Retinal pigment epithelial cell (primary cell): ENCODE data around the gene NEK9.

ENCODE experiments used
- DNase-seq: peaks from one replicate; pipeline ENCODE4 v3.0.0-alpha.2; 2010; ENCODE audit warnings: low read depth
- H3K4me3 ChIP-seq: 2 replicates; pipeline ENCODE4 v1.5.1; 2011; ENCODE audit warnings: mild to moderate bottlenecking, low read length, control low read depth, moderate library complexity
- TF ChIP-seq, protein P1 (sequence below): conservative IDR thresholded peaks from 2 replicates; pipeline ENCODE4 v1.5.1; 2011; ENCODE audit warnings: low read depth, low read length, control low read depth, inconsistent platforms

NEK9 gene

DNA sequence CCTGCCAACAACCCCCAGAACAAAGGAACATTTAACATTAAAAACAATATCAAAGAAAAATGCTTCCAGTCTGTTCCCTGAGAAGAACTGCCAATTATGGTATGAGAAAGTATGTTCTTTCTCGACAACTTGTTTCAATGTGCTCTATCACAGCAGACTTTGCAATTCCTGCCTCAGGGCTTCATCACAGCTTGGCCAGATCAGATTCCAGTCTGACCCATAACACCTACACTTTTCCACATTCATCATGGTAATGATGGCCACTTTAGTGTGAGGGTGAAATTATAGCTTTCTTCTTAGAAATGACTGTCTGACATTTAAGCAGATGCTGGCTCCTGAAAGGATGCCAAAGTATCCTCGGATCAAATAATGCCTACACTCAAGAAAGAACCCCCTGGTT lies 17.0 kb downstream of the NEK9 start:
- TF ChIP-seq, protein P1, sequence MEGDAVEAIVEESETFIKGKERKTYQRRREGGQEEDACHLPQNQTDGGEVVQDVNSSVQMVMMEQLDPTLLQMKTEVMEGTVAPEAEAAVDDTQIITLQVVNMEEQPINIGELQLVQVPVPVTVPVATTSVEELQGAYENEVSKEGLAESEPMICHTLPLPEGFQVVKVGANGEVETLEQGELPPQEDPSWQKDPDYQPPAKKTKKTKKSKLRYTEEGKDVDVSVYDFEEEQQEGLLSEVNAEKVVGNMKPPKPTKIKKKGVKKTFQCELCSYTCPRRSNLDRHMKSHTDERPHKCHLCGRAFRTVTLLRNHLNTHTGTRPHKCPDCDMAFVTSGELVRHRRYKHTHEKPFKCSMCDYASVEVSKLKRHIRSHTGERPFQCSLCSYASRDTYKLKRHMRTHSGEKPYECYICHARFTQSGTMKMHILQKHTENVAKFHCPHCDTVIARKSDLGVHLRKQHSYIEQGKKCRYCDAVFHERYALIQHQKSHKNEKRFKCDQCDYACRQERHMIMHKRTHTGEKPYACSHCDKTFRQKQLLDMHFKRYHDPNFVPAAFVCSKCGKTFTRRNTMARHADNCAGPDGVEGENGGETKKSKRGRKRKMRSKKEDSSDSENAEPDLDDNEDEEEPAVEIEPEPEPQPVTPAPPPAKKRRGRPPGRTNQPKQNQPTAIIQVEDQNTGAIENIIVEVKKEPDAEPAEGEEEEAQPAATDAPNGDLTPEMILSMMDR = no peak
- DNase-seq = no peak
- no peak overlapping the region for H3K4me3 ChIP-seq

GRCh38 chr14:75107186-75107585 lies 19.7 kb downstream of the NEK9 start:
- DNase-seq = no peak
- H3K4me3 ChIP-seq = no peak overlapping the region
- TF ChIP-seq, protein P1 = no peak

- no peak overlapping the region for H3K4me3 ChIP-seq
- no peak for DNase-seq
- TF ChIP-seq, protein P1 = no peak
Measured at GRCh38 chr14:75101491-75101890, 25.4 kb downstream of the NEK9 start.

DNA sequence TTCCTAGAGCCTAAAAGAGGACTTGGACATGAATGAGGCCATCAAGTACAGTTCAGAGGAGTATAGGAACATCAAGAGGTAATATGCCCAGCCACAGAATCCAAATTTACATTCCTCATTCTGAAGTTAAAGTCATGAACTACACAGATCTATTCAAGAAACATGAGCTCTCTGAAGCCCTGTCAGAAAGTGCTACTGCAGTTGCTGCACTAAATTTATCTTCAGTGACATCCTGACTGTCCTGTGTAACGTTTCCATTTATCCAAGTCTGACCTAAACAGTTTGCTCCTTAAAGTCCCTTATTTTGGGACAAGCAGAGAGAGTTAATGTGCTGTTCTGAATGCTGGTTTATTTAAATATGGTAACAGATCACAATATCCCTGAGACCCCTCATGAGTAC lies 28.2 kb downstream of the NEK9 start:
- TF ChIP-seq, protein P1 = no peak
- no peak overlapping the region for H3K4me3 ChIP-seq
- no peak for DNase-seq

GRCh38 chr14:75098212-75098611 lies 28.6 kb downstream of the NEK9 start:
- TF ChIP-seq, protein P1 = no peak
- no peak for DNase-seq
- no peak overlapping the region for H3K4me3 ChIP-seq

DNA sequence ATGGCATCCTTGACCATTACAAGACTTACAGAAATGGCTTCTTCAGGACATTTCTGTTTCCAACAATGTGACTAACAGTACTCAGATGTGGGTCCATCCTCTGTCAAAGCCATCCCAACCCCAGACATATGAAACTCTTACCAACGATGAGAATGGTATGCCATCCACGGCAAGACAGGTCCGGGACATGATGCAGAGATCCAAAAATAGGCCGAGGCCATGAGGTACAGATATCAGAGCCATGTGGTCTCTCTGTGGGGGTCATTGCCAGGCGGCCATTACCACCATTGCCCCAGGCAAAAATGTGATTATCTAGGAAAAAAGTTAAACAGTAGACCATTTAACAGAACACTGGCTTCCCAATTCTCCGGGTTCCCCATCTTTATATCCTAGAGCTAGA lies 29.9 kb downstream of the NEK9 start:
- TF ChIP-seq, protein P1 = no peak
- no peak for DNase-seq
- H3K4me3 ChIP-seq = no peak overlapping the region

DNA sequence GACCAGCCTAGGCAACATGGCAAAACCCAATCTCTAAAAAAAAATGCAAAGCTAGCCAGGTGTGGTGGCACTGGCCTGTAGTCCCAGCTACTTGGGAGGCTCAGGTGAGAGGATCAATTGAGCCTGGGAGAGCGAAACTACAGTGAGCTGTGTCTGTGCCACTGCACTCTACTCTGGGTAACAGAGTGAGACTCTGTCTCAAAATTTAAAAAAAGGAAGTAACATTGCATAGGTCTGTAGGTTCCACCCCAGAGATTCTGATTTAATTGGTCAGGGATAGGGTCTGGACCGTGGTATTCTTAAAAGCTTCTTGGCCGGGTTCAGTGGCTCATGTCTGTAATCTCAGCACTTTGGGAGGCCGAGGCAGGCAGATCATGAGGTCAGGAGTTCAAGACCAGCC lies 31.2 kb downstream of the NEK9 start:
- TF ChIP-seq, protein P1 = no peak
- no peak for DNase-seq
- no peak overlapping the region for H3K4me3 ChIP-seq
